GM18861 (cell line): Measurements from ENCODE around the gene EDNRA.
"Not testable (repeated sequence)": the region's sequence is repeated elsewhere in the genome, so short reads cannot be mapped to it uniquely, and the experiment has no call there.

Experiments
- ATAC-seq: cut with Tn5 transposase; IDR thresholded peaks from one replicate; pipeline ENCODE4 v1.9.1; 2021; ENCODE audit not compliant: unreplicated experiment

The EDNRA gene

DNA sequence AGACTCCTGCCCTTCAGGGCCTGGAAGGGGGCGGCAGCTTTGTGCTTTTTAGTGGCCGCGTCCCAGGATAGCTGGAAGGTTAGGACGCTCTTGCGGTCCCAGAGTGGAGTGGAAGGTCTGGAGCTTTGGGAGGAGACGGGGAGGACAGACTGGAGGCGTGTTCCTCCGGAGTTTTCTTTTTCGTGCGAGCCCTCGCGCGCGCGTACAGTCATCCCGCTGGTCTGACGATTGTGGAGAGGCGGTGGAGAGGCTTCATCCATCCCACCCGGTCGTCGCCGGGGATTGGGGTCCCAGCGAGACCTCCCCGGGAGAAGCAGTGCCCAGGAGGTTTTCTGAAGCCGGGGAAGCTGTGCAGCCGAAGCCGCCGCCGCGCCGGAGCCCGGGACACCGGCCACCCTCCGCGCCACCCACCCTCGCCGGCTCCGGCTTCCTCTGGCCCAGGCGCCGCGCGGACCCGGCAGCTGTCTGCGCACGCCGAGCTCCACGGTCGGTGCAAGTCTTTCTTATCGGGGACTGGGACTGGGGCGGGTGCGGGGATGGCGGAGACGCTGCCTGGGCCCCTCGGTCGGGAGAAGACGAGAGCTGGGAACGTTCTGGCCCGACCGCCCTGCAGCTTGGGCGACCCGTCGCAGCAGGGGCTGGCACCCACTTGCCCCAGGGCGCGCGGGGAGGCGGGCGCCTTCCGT is at the start of gene EDNRA:
TSS of gene EDNRA (plus strand) at position 207 of the 686 bp plus-strand sequence. CDS start 4,585 bp downstream, outside the sequence.
- ATAC-seq, result no peak

DNA sequence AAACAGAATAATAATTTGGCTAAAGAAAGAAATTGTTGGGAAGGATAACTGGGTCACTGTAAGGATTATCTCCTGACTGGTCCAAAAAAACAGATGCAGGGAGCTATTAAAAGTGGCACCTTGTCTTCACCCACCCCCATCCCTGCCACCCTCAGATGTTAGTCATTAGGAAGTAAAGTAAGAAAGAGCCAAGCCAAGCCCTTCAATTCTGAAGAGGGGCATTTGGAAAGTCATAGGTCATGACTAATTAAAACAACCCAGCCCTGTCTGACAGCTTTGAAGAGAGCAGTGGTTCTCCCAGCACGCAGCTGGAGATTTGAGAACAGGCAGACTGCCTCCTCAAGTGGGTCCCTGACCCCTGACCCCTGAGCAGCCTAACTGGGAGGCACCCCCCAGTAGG is 46.5 kb upstream of the EDNRA start:
- not testable (repeated sequence) for ATAC-seq

DNA sequence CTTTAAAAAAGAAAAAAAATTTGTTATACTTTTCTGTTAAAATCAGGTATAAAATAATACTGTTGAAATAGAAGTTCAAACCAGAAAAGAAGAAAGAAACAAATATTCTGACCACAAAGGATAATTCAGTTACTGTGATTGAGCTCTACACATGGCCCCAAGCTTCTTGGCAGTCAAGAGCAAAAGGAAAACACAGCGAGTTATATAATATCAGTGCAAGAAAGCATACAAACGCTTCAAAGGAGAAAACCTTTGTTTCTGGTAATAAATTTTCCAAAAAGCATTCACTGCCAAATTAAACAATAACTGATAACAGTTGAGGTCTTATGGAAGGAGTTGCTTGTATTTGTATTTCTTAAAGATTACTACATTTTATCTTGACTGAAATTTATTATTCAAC is 40.5 kb upstream of the EDNRA start:
- no peak for ATAC-seq

DNA sequence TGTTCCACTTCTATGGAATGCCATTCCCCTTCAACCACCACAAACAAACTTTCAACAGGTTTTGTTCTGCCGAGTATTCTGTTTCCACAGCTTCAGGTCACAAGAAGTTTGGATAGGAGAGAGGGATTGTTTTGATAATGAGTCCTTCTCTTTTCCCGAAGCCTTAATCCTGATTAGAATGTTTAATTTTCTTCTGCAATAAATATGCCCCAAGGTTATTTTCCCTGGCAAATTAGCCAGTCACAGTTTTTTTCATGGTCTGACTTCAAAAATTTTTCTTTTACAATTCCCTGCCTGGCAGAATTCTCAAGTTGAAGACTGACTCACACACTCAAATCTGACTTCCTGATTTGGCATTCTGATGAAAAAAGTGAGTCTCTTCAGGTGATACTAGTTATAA is 33.1 kb upstream of the EDNRA start:
- ATAC-seq, result no peak

DNA sequence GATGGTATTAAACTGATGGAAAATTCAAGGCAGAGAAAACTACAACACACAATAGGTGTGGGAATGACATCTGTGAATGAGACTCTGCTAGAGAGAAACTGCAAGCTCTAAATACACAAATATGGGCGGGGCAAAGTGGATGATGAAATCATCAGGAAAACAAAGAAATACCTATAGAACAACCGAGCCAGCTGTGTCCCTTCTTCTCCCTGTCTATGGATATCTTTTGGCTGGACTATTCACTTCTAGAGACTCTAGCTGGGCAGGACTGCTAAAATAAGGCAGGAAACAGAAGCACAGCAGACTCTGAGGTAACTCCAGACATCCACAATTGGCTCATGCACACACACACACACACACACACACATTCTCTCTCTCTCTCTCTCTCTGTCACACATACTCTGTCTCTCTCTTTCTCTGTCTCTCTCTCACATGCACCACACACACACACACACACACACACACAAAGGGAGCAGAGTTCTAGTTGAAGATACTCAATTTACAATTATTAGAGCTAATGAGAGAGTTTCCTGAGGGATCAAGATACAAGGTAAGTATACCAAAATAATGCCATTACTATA is 27.2 kb upstream of the EDNRA start:
- ATAC-seq, result no peak

DNA sequence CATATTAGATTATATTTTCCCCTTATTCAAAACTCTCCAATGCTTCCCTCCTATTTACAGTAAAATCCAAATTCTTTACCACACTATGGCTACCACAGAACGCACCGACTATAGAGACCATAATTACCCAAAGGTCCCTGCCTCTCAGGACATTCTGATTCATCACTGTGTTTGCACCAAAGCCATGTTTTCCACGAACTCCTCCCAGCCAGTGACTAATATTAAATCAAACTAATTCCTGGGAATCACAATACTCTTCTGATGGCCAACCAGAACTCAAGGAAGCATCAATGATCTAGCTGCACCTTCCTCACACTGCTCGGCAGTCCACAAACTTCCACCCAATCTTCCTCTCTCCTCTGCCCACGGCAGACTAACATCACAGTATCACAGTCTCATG is 24.2 kb upstream of the EDNRA start:
- ATAC-seq, result no peak

DNA sequence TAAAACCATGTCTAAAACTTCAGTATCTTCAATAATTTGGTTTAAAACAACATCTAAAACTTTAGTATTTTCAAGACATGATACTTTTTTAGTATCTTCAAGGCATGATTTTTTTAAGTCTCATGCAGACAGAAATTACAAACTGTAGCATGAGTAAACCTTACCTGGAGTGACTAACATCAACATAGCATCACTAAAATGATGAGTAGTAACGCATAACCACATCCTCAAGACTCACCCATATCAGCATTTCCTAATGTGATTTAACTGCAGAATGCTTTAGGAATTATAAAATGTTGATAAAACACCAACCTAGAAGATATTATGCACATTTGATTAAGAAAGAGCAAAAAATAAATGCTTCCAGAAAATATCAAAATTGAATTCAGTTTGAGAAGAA is 19.7 kb upstream of the EDNRA start:
- no peak for ATAC-seq

DNA sequence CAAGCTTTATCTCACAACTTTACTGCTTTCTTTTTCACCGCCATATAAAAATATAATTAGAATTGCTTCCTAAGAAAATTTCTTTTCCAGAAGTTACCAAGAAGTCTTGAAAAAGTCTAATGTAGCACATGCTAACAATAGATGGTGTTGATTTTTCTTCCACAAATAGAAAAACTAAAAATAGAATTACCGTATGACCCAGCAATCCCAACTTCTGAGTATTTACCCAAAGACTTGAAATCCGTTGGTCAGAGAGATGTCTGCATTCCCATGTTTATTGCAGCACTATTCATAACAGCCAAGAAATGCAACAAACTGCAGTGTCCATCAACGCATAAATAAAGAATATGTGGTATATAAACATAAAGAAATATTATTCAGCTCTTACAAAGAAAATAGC is 17.8 kb upstream of the EDNRA start:
- ATAC-seq, result no peak

DNA sequence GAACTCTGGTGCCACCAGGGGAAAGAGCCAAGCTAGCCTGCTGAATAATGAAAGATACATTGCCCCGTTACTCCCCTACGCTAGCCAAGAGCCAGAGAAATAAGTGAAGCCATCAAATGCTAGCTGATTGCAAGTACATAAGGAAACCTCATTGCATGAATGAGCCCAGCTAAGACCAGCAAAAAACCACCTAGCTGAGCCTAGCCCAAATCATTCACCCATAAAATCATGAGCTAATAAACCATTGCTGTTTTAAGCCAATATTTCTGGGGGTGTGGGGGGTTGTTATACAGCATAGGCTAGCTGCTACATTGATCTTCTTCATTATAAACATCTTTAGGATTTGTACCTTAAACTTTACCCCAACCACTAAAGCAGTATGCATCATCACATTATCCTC is 15.4 kb upstream of the EDNRA start:
- ATAC-seq, result no peak

DNA sequence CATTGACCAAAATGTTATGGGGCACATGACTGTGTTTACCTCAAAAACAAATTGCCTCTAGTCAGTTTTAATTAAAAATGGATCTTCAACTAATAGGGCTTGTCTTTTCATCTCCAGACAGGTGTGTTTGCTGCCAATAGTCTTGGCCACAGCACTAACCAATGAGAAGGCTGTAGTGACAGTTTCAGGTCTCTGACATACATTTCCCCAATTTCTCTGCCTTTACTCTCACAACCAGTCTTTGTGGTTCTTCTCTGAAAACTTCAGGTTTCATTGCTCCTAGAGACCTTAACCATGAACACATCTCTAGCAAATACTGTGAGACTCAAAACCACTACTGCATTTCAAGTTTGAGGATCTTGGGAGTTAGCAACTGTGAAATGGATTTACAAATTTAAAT is 3.5 kb upstream of the EDNRA start:
- ATAC-seq, result no peak

DNA sequence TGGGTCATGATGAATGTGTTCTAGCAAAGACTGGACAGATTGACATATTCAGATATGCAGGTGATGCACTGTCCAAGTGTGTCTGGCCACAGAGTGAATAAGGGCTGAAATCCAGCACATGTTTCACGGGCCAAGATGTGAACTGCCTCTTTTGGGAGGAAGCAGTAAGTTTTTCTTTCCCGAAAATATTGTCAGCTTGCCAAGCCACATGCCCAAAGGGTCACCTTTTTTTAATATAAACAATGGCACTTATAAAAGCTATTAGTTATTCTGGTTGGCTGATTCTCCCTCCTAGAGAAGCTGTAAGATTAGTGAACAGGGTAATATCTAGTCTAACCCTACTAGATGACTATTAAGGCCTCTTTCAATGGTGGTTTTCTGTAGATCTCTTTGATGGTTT is 1.5 kb upstream of the EDNRA start:
- no peak for ATAC-seq

DNA sequence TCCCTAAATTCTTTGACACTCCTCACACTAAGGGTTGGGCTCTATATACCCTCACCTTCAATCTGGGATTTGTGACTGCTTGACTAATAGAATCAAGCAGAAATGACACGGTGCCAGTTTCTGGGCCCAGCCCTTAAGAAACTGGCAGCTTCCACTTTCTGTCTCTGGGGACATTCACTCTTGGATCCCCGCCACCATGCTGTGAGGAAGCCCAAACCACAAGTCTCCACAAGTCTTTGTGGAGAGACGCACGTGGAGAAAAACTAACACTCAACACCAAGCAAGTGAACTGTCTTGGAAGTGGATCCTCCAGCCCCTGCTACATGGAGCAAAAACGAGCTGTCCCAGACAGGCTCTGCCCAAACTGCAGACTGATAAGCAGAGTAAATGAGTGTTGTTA is 1.1 kb upstream of the EDNRA start:
- no peak for ATAC-seq

DNA sequence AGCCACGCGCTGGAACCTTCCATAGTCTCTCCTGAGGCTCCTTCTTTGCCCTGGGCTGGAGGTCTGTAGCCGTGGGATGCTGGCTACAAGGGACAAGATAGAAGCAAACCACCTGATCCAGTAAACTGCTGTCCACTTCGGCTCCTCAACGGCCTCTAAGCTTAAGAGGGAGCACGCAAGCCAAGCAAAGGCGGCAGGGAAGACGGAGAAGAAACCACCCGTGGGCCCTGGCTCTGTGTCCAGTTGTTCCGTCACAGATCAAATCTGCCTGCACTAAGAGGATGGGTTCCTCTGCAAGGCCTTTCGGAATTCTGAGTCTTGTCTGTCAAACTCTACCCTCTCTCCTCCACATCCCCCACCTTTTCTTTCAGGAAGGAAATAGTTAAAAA is 401 bp upstream of the EDNRA start:
- no peak for ATAC-seq

DNA sequence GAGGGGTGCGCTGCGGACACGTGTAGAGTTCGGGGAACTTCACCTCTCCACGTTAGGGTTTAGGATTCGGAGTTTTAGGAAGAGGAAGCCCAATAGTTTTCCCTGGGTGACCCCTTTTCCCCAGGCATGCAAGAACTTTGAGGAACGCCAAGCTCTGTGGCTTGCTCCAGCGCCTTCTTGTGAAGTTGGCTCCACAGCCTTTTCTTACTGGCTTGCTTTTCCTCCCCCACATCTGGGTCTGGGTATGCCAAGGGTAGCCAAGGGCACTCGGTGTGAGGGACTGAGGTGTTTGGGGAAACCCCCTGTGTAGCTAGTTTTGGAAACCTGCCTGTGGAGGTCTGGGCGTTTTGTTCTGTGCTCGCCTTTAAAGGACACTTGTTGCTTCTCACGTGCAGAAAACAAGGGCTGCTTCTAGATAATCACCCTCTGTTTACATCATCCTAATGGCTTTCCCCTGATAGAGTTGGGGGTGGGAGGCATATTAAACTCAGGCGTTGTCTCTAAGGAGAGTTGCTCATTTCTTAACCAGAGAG is 746 bp downstream of the EDNRA start:
- ATAC-seq, result no peak

DNA sequence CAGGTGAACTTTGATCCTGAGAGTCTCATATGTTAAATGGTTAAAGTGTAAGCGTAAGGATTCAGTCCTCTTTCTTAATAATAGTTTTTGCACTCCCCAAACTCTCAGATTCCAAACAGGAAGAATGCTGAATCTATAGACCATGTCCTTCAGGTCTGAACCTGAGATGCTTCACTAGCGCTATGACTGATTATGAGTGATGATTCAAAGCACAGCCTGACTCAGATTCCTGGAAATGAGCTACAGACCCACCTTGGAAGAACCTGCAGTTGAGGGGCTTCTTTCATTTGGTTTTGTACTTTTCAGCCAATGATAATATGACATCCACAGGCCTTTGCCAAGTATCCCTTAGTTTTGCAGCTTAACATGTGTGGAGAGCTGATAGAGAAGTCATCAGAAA is 1.4 kb downstream of the EDNRA start:
- ATAC-seq, result no peak

DNA sequence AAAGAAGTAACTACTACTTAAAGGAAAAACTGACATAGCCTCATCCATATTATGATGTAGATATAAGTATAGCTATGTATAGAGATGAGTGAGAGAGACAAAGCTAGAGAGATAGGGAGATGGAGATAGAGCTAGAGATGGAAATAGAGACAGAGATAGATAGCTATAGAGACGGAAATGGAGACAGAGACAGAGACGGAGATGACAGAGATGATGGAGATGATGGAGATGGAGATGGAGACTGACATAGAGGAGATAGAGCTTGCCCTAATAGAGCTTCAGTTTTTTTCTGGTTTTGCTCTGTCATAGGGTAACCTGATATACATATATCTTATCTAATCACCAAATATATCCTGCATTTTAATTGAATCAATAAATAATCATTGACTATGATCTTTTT is 4.3 kb downstream of the EDNRA start:
- no peak for ATAC-seq

DNA sequence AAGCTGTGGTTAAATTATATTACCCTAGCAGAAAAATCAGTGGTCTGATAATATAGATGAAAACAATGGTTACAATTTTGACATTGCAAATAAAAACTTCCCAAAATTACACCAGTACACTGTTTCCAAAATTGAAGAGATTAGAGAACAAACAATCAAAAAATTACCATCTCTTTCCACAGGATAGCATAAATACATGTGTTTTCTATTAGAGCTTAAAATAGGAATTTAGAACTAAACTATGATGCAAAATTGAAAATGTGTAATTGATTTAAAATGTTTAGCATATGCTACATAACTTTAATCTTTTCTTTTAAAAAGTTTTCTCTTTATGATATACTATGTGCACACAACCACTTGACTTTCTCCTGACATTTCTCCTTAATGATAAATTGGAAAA is 6.7 kb downstream of the EDNRA start:
- ATAC-seq, result no peak

DNA sequence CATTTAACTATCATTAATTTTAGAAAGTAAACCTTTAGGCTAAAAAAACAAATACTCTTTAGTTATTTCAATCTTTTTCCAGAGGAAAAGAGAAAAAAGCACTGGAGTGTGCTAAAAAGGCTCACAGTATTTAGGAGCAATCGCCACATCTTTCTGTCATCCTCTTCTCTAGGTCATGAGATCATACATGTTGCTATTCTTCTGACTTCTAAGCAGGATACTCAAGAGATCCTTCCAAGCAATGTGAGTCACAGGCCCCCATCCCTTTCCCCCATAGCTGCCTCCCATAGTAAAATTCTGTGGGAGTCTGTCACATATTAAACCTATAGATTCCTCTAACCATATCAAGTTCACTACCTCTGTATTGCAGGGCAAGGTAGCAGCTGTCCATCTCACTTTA is 7.7 kb downstream of the EDNRA start:
- ATAC-seq, result no peak

DNA sequence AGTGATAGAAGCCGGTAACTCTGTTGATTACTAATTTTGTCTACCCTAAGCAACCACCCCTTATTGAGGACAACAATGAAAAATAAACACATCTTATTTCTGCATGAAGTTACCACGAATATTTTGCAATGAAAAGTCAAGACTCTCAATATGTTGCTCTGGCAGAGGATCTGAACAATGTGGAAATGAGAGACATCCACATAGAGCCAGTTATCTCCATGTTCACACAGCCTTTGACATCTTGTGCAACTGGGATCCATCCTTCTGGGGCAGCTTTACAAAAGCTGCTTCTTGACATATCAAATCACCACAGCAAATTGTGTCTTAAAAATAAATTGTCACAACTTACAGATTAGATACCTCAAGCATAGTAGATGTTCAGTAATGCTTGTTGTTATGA is 10.2 kb downstream of the EDNRA start:
- ATAC-seq, result no peak

DNA sequence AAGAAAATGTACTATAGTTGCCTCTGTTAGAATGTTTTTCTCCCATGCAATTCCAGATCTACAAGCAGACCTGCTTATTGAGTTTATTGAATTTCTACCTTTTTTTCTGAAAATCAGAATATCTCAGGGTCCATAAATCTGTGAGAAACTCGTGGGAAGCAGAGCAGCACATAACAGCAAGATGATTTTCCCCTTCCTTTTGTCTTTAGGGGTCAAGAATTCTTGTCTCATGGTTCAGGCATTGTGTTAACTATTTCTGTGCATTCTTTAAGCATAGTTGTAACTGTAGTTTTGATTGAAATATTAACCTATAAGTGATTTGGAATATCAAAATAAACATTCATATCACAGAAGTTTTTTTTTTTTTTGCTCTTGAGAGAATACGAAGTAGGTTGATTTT is 11.4 kb downstream of the EDNRA start:
- no peak for ATAC-seq

DNA sequence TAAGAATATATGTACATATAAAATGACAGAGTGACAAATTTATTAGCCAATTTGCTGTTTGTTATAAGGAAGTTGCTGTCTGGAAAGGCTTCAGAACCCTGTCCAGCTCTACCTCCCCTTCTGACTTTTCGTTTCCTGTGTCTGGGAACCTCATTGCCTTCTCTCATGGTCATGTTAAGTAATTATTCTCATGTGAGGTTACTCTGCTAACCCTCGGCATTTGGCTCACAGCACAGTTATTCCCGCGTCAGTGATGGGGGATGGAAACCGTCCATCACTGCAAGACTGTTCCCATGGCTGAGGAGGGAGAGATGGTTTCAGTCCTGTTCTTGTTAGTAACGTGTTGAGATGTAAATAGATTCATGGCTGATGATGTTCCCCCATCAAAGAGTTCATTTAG is 11.9 kb downstream of the EDNRA start:
- ATAC-seq, result no peak

DNA sequence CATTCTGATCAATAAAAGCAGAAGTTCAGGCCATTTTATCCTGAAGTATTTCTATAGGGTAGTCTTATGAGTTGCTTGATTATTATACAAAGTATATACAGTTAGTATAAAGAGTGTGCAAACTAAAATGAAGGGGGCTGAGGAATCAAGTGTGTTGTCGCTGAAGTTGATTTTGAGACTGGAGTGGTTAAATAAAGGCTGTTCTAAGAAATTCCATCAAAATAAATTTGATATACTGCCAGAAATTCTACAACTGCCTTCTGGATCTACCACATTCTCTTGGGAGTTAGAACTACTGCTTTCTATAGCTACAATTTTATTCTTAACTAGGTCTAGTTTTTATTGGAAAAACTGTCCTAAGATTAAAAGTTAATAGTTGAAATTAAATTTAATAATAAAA is 12.4 kb downstream of the EDNRA start:
- ATAC-seq, result no peak

DNA sequence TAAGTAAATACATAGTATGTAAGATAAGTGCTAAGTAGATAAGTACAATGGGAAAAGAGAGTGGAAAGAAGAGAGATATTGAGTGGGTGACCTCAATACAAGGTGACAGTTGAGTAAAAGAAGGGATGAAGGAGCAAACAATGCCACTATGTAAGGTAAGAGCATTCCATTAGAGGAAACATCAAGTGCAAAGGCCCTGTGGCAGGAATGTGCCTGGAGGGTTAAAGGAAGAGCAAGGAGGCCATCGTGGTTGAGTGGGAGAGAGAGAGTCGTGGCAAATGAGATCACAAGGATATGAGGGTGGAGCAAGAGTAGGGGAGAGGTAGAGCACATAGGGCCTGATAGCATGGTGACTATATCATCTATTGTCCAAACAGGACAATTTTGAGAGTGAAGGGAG is 13.4 kb downstream of the EDNRA start:
- ATAC-seq, result no peak
